Small intestine (tissue), 7 donors: ENCODE measurements around the gene METTL25B. TPM values are rescaled to one million over a fixed set of nuclear protein-coding genes. Genes with fewer than 3 reads are reported as not detected.

ENCODE experiments used
- DNase-seq, 2 donors: peaks; one replicate each; pipeline versions ENCODE4 v3.0.0 to v3.0.0-alpha.2; 2013
- FAIRE-seq: peaks from 2 replicates; lab custom pipeline; 2012; peaks lifted over from hg19 to GRCh38; lab: Jason Lieb, UNC
- H3K27ac ChIP-seq, 3 donors: one replicate each; pipeline ENCODE4 v1.5.1; 2013; ENCODE audit warnings: low read length in 2 of 3, mild to moderate bottlenecking in 2 of 3, control low read depth in 1 of 3, inconsistent platforms in 1 of 3, low read depth in 1 of 3, moderate library complexity in 1 of 3
- H3K27me3 ChIP-seq, 3 donors: one replicate each; pipeline ENCODE4 v1.6.1; 2013; ENCODE audit warnings: low read length in 3 of 3, inconsistent platforms in 1 of 3; ENCODE audit not compliant: control insufficient read depth in 3 of 3, insufficient read depth in 3 of 3
- H3K36me3 ChIP-seq, 3 donors: one replicate each; pipeline ENCODE4 v1.6.1; 2013; ENCODE audit warnings: low read length in 3 of 3, inconsistent platforms in 1 of 3, low read depth in 1 of 3, mild to moderate bottlenecking in 1 of 3, moderate library complexity in 1 of 3; ENCODE audit not compliant: control insufficient read depth in 3 of 3, insufficient read depth in 2 of 3
- H3K4me1 ChIP-seq, 3 donors: one replicate each; pipeline ENCODE4 v1.6.1; 2013; ENCODE audit warnings: low read length in 2 of 3, inconsistent platforms in 1 of 3, low read depth in 1 of 3, mild to moderate bottlenecking in 1 of 3, moderate library complexity in 1 of 3; ENCODE audit not compliant: control insufficient read depth in 3 of 3, insufficient read depth in 2 of 3
- H3K4me3 ChIP-seq, 3 donors: one replicate each; pipeline ENCODE4 v1.5.1; 2013; ENCODE audit warnings: low read length in 3 of 3, control low read depth in 1 of 3, inconsistent platforms in 1 of 3, low read depth in 1 of 3, mild to moderate bottlenecking in 1 of 3, moderate library complexity in 1 of 3
- H3K9me3 ChIP-seq, 2 donors: one replicate each; pipeline ENCODE4 v1.6.1; 2013; ENCODE audit warnings: low read depth in 1 of 2, low read length in 1 of 2; ENCODE audit not compliant: control insufficient read depth in 2 of 2, insufficient read depth in 1 of 2
- WGBS, 3 donors: extraction: QIAGEN DNeasy Blood & Tissue Kit; methylation state at CpG; one replicate each; pipeline ENCODE4 v1.1.7; 2013; 5-methylcytosine and 5-hydroxymethylcytosine counted together
- polyA plus RNA-seq, 4 donors: library from polyadenylated mRNA; stranded (reverse) in 3 of 4; unstranded in 1 of 4; fragments of 200-250 nt in 3 of 4; fragments of 120-200 nt in 1 of 4; gene quantifications; one replicate each; pipeline versions ENCODE4 v1.2.1 to v1.2.3, GENCODE V29; 2013
- donor health status: healthy with polysubstance abuse.
- donor health status: control.
- donor health status: control.
- donor health status: Bipolar disorder and iron deficiency.
- donor health status: healthy.

The METTL25B gene
- polyA plus RNA-seq, 4 donors = 27.8 to 79.8 (median 49.4) TPM

DNA sequence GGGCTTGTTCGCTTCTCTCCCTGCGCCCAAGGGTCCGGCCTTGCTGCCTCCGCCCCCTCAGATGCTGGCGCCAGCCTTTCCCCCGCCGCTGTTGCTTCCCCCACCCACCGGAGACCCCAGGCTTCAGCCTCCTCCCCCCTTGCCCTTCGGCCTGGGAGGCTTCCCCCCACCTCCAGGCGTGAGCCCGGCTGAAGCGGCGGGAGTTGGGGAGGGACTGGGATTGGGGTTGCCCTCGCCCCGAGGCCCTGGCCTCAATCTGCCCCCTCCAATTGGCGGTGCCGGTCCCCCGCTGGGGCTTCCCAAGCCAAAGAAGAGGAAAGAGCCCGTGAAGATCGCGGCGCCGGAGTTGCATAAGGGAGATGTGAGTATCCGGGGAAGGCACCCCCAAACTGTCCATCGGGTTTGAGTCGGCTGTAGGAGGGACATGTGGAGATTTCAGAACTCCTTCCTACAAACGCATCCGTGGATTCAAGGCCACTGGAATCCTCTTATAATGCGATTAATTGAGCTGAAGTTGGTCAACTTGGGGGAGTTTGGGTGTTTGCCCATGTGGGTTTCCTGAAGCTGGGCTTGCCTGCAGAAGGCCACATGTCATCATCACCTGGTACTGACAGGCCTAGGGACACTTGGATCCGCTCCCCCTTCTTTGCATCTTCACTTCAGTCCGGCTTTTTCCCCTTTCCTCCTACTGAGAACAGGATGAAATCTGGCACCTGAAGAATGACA, 39.8 kb downstream of the METTL25B start:
- Histone ChIP-seq H3K4me3 (peak overlapping the region; percentile 72 to 91 (median 90)), H3K9me3 (no peaks in the 10 kb centered on the region), H3K4me1 (peaks cover 3 to 19% (median 7%) of the 10 kb centered on the region in 3 donors), H3K27ac (peak overlapping the region; percentile 79 to 97 (median 88)), H3K27me3 (no peaks in the 10 kb centered on the region), H3K36me3 (peaks cover 0 to 14% (median 3%) of the 10 kb centered on the region in 3 donors)
- DNase-seq (peak; percentile 30 to 61), FAIRE-seq (no peak)
- 1% methylated on average over 21 to 31 of the region's 31 CpGs for WGBS, 3 donors

DNA sequence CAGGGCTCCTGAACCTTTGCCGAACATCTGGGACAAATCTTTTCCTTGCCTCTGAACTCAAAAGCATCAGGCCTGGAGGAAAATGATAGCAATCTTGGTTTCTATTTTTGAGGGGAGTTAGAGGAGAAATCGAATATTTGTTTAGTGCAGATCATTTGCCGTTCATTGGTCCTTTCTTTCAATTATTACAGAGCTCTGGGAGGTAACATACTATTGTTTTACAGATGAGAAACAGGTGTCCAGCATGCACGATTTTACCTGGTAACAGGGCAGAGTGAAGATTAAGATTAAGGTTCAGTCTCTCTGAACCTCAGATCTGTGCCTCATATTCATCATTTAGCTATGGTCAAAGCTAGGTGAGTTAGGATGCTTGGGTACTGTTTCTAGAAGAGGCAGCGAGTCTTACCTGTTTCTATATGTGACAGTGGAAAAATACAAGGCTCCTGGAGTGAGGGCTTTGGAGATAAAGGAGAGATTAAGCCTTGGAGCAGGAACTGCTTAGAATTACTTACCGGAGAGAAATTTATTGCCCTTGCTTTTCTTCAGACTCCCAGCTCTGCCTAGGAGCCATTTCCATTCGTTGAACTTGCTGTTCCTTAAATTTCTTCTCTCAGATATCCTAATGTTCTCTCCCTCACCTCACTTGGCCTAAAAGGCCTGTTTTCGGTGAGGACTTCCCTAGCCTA, 40.5 kb downstream of the METTL25B start:
- WGBS, 3 donors = 9 to 21% (median 12%) methylated on average over 8 of the region's 8 CpGs

GRCh38 chr1:156772222-156772621, 44.0 kb downstream of the METTL25B start:
- H3K36me3 ChIP-seq = peaks cover 0 to 28% (median 3%) of the 10 kb centered on the region in 3 donors
- 83 to 94% (median 88%) methylated on average over 3 of the region's 3 CpGs for WGBS, 3 donors
- no peak overlapping the region for H3K4me3 ChIP-seq
- no peak for FAIRE-seq
- no peak overlapping the region for H3K27ac ChIP-seq
- no peaks in the 10 kb centered on the region for H3K9me3 ChIP-seq
- no peak for DNase-seq
- no peaks in the 10 kb centered on the region for H3K27me3 ChIP-seq
- H3K4me1 ChIP-seq = peaks cover 4 to 16% (median 11%) of the 10 kb centered on the region in 3 donors

More for the DNA sequence above, 40.5 kb downstream of the METTL25B start:
- no peaks in the 10 kb centered on the region for H3K27me3 ChIP-seq
- H3K27ac ChIP-seq = peak overlapping the region in 2 of 3 donors; percentile 88 to 97
- peak overlapping the region in 2 of 3 donors; percentile 72 to 91 for H3K4me3 ChIP-seq
- DNase-seq (peak; percentile 33 to 36), FAIRE-seq (no peak)
- peaks cover 0 to 17% (median 3%) of the 10 kb centered on the region in 3 donors for H3K36me3 ChIP-seq
- peaks cover 6 to 23% (median 7%) of the 10 kb centered on the region in 3 donors for H3K4me1 ChIP-seq
- no peaks in the 10 kb centered on the region for H3K9me3 ChIP-seq

GRCh38 chr1:156772728-156773497, 44.6 kb downstream of the METTL25B start:
- Histone ChIP-seq H3K27ac (no peak overlapping the region), H3K27me3 (no peaks in the 10 kb centered on the region), H3K4me1 (peaks cover 4 to 16% (median 11%) of the 10 kb centered on the region in 3 donors), H3K4me3 (no peak overlapping the region), H3K36me3 (peaks cover 0 to 28% (median 3%) of the 10 kb centered on the region in 3 donors), H3K9me3 (no peaks in the 10 kb centered on the region)
- 23 to 37% (median 35%) methylated on average over 9 of the region's 9 CpGs for WGBS, 3 donors
- DNase-seq = peak; percentile 7 to 23
- FAIRE-seq = no peak

DNA sequence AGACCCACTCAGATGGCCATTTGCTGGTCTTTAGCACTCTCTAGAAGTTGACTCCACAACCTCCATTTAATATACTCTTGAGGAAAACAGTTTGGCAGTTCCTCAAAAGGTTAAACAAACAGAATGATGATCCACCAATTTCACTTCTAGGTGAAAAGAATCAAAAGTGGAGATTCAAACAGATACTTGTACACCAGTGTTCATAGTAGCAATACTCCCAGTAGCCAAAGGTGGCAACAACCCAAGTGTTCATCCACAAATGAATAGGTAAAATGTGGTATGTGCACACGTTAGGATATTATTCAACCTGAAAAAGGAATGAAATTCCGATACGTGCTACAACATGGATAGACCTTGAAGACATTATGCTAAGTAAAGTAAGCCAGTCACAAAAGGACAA, 45.3 kb downstream of the METTL25B start:
- no peak for FAIRE-seq
- no peak overlapping the region for H3K4me3 ChIP-seq
- peaks cover 4 to 16% (median 11%) of the 10 kb centered on the region in 3 donors for H3K4me1 ChIP-seq
- no peak for DNase-seq
- peaks cover 0 to 28% (median 3%) of the 10 kb centered on the region in 3 donors for H3K36me3 ChIP-seq
- H3K9me3 ChIP-seq = no peaks in the 10 kb centered on the region
- H3K27ac ChIP-seq = no peak overlapping the region
- WGBS, 3 donors = 77 to 85% (median 83%) methylated on average over 3 of the region's 3 CpGs
- no peaks in the 10 kb centered on the region for H3K27me3 ChIP-seq

GRCh38 chr1:156775799-156776198, 47.5 kb downstream of the METTL25B start:
- no peak for DNase-seq
- Histone ChIP-seq H3K36me3 (peaks cover 0 to 40% (median 2%) of the 10 kb centered on the region in 3 donors), H3K4me1 (peaks cover 2 to 8% (median 8%) of the 10 kb centered on the region in 3 donors), H3K9me3 (no peaks in the 10 kb centered on the region), H3K27me3 (no peaks in the 10 kb centered on the region), H3K27ac (no peak overlapping the region), H3K4me3 (no peak overlapping the region)
- 81 to 84% (median 84%) methylated on average over 5 of the region's 5 CpGs for WGBS, 3 donors
- no peak for FAIRE-seq

- 71 to 77% (median 74%) methylated on average over 4 of the region's 4 CpGs for WGBS, 3 donors
- Histone ChIP-seq H3K27ac (no peak overlapping the region), H3K4me1 (peaks cover 2 to 8% (median 6%) of the 10 kb centered on the region in 3 donors)
Observed at GRCh38 chr1:156776942-156777341, 48.7 kb downstream of the METTL25B start.

DNA sequence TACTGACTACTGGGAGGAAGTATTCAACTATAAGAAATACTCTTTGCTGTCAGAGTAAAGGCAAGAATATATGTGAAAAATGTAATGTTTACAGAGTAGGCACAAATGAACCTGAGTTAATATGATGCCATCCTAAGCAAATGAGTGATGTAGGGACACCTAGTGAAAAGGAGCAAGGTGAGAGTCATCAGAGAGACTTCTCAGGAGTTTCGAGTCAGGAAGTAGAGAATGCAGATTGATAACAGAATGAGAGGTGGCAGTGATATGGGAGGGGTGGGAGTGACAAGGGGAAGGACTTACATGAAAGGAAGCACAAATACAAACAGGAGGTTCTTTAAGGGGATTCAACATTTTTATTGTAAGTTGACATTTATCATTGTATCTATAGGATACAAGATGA, 49.3 kb downstream of the METTL25B start:
- Histone ChIP-seq H3K9me3 (no peaks in the 10 kb centered on the region), H3K27ac (no peak overlapping the region), H3K36me3 (peaks cover 0 to 34% (median 2%) of the 10 kb centered on the region in 3 donors), H3K27me3 (no peaks in the 10 kb centered on the region), H3K4me1 (peaks cover 2 to 8% (median 6%) of the 10 kb centered on the region in 3 donors), H3K4me3 (no peak overlapping the region)
- FAIRE-seq (no peak), DNase-seq (no peak)
- 24 to 41% (median 33%) methylated on average over 1 of the region's 1 CpG for WGBS, 3 donors

More at GRCh38 chr1:156776942-156777341, 48.7 kb downstream of the METTL25B start:
- H3K36me3 ChIP-seq = peaks cover 0 to 34% (median 2%) of the 10 kb centered on the region in 3 donors
- DNase-seq (no peak), FAIRE-seq (no peak)
- no peaks in the 10 kb centered on the region for H3K27me3 ChIP-seq
- H3K4me3 ChIP-seq = no peak overlapping the region
- H3K9me3 ChIP-seq = no peaks in the 10 kb centered on the region
